Measurements from ENCODE around the gene LMF2.

The LMF2 gene

GRCh38 chr22:50464451-50464850 is 43.1 kb downstream of the LMF2 start:
- peaks cover 74 to 88% of the 10 kb centered on the region in 2 experiments for H3K36me3 ChIP-seq (ENCODE audit: control insufficient read depth in 1 of 2, insufficient read depth in 2 of 2, low read depth in 1 of 2, low read length in 2 of 2)
- no peak for DNase-seq
- H2BK12ac ChIP-seq (ENCODE audit: low read length in 2 of 2), result no peak overlapping the region
- H2BK120ac ChIP-seq (ENCODE audit: low read depth, low read length), result no peak overlapping the region
- H2BK15ac ChIP-seq (ENCODE audit: low read depth, poor library complexity, severe bottlenecking), result no peak overlapping the region
- H3K27me3 ChIP-seq (ENCODE audit: control insufficient read depth in 1 of 2, insufficient read depth in 1 of 2, low read length in 2 of 2), result no peaks in the 10 kb centered on the region
- 97% methylated on average over 24 of the region's 24 CpGs for WGBS
- H4K8ac ChIP-seq (ENCODE audit: low read length), result no peak overlapping the region
- no peak overlapping the region for H3K18ac ChIP-seq (ENCODE audit: low read depth in 1 of 2, low read length in 2 of 2)
- H3K4ac ChIP-seq (ENCODE audit: low read depth in 1 of 2, low read length in 2 of 2), result no peak overlapping the region
- no peak overlapping the region for H3K4me2 ChIP-seq (ENCODE audit: low read length, poor library complexity, severe bottlenecking)
- no peak overlapping the region for H2AK5ac ChIP-seq (ENCODE audit: low read length, severe bottlenecking)
- H2BK5ac ChIP-seq (ENCODE audit: low read depth, low read length, poor library complexity, severe bottlenecking), result no peak overlapping the region
- H2AFZ ChIP-seq (ENCODE audit: low read depth, low read length), result no peak overlapping the region
- no peaks in the 10 kb centered on the region for H3K9me3 ChIP-seq (ENCODE audit: control insufficient read depth, low read length)
- H3K14ac ChIP-seq (ENCODE audit: low read length in 2 of 2), result no peak overlapping the region
- no peak overlapping the region for H4K91ac ChIP-seq (ENCODE audit: low read length)
- H3K23ac ChIP-seq (ENCODE audit: low read length in 2 of 2), result no peak overlapping the region
- H3K4me1 ChIP-seq (ENCODE audit: control insufficient read depth, insufficient read depth, low read depth, low read length), result peaks cover 15% of the 10 kb centered on the region
- peaks cover 52% of the 10 kb centered on the region for H3K79me1 ChIP-seq (replicated peaks; ENCODE audit: low read length, poor library complexity, severe bottlenecking)
- no peak overlapping the region for H3K4me3 ChIP-seq (ENCODE audit: insufficient read depth in 1 of 2, low read depth in 1 of 2, low read length in 2 of 2)
- H3K27ac ChIP-seq (ENCODE audit: low read length, poor library complexity, severe bottlenecking), result no peak overlapping the region
- H3K9ac ChIP-seq (ENCODE audit: low read length), result no peak overlapping the region

GRCh38 chr22:50463188-50463900 is 44.2 kb downstream of the LMF2 start:
- no peak overlapping the region for H2AFZ ChIP-seq (ENCODE audit: low read depth, low read length)
- H3K4me3 ChIP-seq (ENCODE audit: insufficient read depth in 1 of 2, low read depth in 1 of 2, low read length in 2 of 2), result no peak overlapping the region
- no peak for DNase-seq
- no peak overlapping the region for H2BK120ac ChIP-seq (ENCODE audit: low read depth, low read length)
- no peak overlapping the region for H3K14ac ChIP-seq (ENCODE audit: low read length in 2 of 2)
- no peak overlapping the region for H3K4ac ChIP-seq (ENCODE audit: low read depth in 1 of 2, low read length in 2 of 2)
- peaks cover 85 to 99% of the 10 kb centered on the region in 2 experiments for H3K36me3 ChIP-seq (ENCODE audit: control insufficient read depth in 1 of 2, insufficient read depth in 2 of 2, low read depth in 1 of 2, low read length in 2 of 2)
- no peak overlapping the region for H2BK12ac ChIP-seq (ENCODE audit: low read length in 2 of 2)
- no peak overlapping the region for H4K8ac ChIP-seq (ENCODE audit: low read length)
- no peaks in the 10 kb centered on the region for H3K27me3 ChIP-seq (ENCODE audit: control insufficient read depth in 1 of 2, insufficient read depth in 1 of 2, low read length in 2 of 2)
- no peak overlapping the region for H3K23ac ChIP-seq (ENCODE audit: low read length in 2 of 2)
- no peak overlapping the region for H3K27ac ChIP-seq (ENCODE audit: low read length, poor library complexity, severe bottlenecking)
- no peak overlapping the region for H2BK5ac ChIP-seq (ENCODE audit: low read depth, low read length, poor library complexity, severe bottlenecking)
- WGBS, result 96% methylated on average over 28 of the region's 28 CpGs
- H3K4me1 ChIP-seq (ENCODE audit: control insufficient read depth, insufficient read depth, low read depth, low read length), result peaks cover 8% of the 10 kb centered on the region
- no peak overlapping the region for H3K4me2 ChIP-seq (ENCODE audit: low read length, poor library complexity, severe bottlenecking)
- no peak overlapping the region for H4K91ac ChIP-seq (ENCODE audit: low read length)
- H3K79me1 ChIP-seq (replicated peaks; ENCODE audit: low read length, poor library complexity, severe bottlenecking), result peaks cover 53% of the 10 kb centered on the region
- no peak overlapping the region for H3K9ac ChIP-seq (ENCODE audit: low read length)
- H2BK15ac ChIP-seq (ENCODE audit: low read depth, poor library complexity, severe bottlenecking), result no peak overlapping the region
- H3K9me3 ChIP-seq (ENCODE audit: control insufficient read depth, low read length), result no peaks in the 10 kb centered on the region
- H3K18ac ChIP-seq (ENCODE audit: low read depth in 1 of 2, low read length in 2 of 2), result no peak overlapping the region
- H2AK5ac ChIP-seq (ENCODE audit: low read length, severe bottlenecking), result no peak overlapping the region

DNA sequence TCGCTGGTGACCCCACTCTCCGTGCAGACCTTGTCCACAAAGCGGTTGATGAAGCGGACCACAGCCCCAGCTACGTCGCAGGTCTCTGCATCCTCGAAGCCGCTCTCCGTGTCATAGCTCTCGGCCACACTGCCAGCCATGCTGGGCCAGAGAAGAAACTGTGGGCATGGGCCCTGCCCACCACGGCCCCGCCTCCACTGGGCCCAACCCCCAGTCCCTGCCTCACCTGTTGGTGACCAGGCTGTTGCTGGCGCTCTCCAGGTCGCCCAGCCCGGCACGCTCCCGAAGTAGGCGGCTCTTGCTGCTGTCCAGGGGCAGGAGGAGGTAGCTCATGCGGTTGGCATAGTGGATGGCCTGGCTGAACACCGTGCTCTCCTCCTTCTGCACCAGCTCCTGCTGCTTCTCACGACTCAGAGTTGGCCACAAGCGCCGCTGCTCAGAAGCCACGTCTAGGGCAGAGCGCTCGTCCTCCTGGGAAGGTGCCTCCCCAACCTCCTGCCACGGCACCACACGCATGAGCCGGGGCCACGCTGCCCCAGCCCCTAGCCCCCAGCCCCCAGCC is 45.4 kb downstream of the LMF2 start:
- H3K9me3 ChIP-seq (ENCODE audit: control insufficient read depth, low read length), result no peaks in the 10 kb centered on the region
- no peak overlapping the region for H2AK5ac ChIP-seq (ENCODE audit: low read length, severe bottlenecking)
- no peak overlapping the region for H2BK5ac ChIP-seq (ENCODE audit: low read depth, low read length, poor library complexity, severe bottlenecking)
- H2BK120ac ChIP-seq (ENCODE audit: low read depth, low read length), result no peak overlapping the region
- H3K9ac ChIP-seq (ENCODE audit: low read length), result no peak overlapping the region
- no peak overlapping the region for H2BK12ac ChIP-seq (ENCODE audit: low read length in 2 of 2)
- 94% methylated on average over 30 of the region's 30 CpGs for WGBS
- H3K27ac ChIP-seq (ENCODE audit: low read length, poor library complexity, severe bottlenecking), result no peak overlapping the region
- H3K18ac ChIP-seq (ENCODE audit: low read depth in 1 of 2, low read length in 2 of 2), result no peak overlapping the region
- H3K36me3 ChIP-seq (ENCODE audit: control insufficient read depth in 1 of 2, insufficient read depth in 2 of 2, low read depth in 1 of 2, low read length in 2 of 2), result peaks cover 91 to 98% of the 10 kb centered on the region in 2 experiments
- no peak overlapping the region for H2BK15ac ChIP-seq (ENCODE audit: low read depth, poor library complexity, severe bottlenecking)
- DNase-seq, result no peak
- no peak overlapping the region for H3K4ac ChIP-seq (ENCODE audit: low read depth in 1 of 2, low read length in 2 of 2)
- no peak overlapping the region for H3K4me2 ChIP-seq (ENCODE audit: low read length, poor library complexity, severe bottlenecking)
- no peaks in the 10 kb centered on the region for H3K27me3 ChIP-seq (ENCODE audit: control insufficient read depth in 1 of 2, insufficient read depth in 1 of 2, low read length in 2 of 2)
- H2AFZ ChIP-seq (ENCODE audit: low read depth, low read length), result no peak overlapping the region
- no peak overlapping the region for H3K14ac ChIP-seq (ENCODE audit: low read length in 2 of 2)
- H3K4me3 ChIP-seq (ENCODE audit: insufficient read depth in 1 of 2, low read depth in 1 of 2, low read length in 2 of 2), result no peak overlapping the region
- peaks cover 1% of the 10 kb centered on the region for H3K4me1 ChIP-seq (ENCODE audit: control insufficient read depth, insufficient read depth, low read depth, low read length)
- peaks cover 48% of the 10 kb centered on the region for H3K79me1 ChIP-seq (replicated peaks; ENCODE audit: low read length, poor library complexity, severe bottlenecking)
- no peak overlapping the region for H3K23ac ChIP-seq (ENCODE audit: low read length in 2 of 2)
- H4K91ac ChIP-seq (ENCODE audit: low read length), result no peak overlapping the region
- H4K8ac ChIP-seq (ENCODE audit: low read length), result no peak overlapping the region

GRCh38 chr22:50461536-50461935 is 46.0 kb downstream of the LMF2 start:
- H3K27ac ChIP-seq (ENCODE audit: low read length, poor library complexity, severe bottlenecking), result no peak overlapping the region
- H3K27me3 ChIP-seq (ENCODE audit: control insufficient read depth in 1 of 2, insufficient read depth in 1 of 2, low read length in 2 of 2), result no peaks in the 10 kb centered on the region
- no peaks in the 10 kb centered on the region for H3K9me3 ChIP-seq (ENCODE audit: control insufficient read depth, low read length)
- no peak overlapping the region for H3K4ac ChIP-seq (ENCODE audit: low read depth in 1 of 2, low read length in 2 of 2)
- no peak overlapping the region for H2AK5ac ChIP-seq (ENCODE audit: low read length, severe bottlenecking)
- no peak overlapping the region for H2BK120ac ChIP-seq (ENCODE audit: low read depth, low read length)
- H2BK5ac ChIP-seq (ENCODE audit: low read depth, low read length, poor library complexity, severe bottlenecking), result no peak overlapping the region
- DNase-seq, result no peak
- H3K9ac ChIP-seq (ENCODE audit: low read length), result no peak overlapping the region
- no peak overlapping the region for H3K18ac ChIP-seq (ENCODE audit: low read depth in 1 of 2, low read length in 2 of 2)
- H3K14ac ChIP-seq (ENCODE audit: low read length in 2 of 2), result no peak overlapping the region
- H3K4me1 ChIP-seq (ENCODE audit: control insufficient read depth, insufficient read depth, low read depth, low read length), result no peaks in the 10 kb centered on the region
- WGBS, result 97% methylated on average over 26 of the region's 26 CpGs
- peaks cover 43% of the 10 kb centered on the region for H3K79me1 ChIP-seq (replicated peaks; ENCODE audit: low read length, poor library complexity, severe bottlenecking)
- H4K8ac ChIP-seq (ENCODE audit: low read length), result no peak overlapping the region
- no peak overlapping the region for H3K23ac ChIP-seq (ENCODE audit: low read length in 2 of 2)
- H3K36me3 ChIP-seq (ENCODE audit: control insufficient read depth in 1 of 2, insufficient read depth in 2 of 2, low read depth in 1 of 2, low read length in 2 of 2), result peaks cover 91 to 98% of the 10 kb centered on the region in 2 experiments
- H3K4me3 ChIP-seq (ENCODE audit: insufficient read depth in 1 of 2, low read depth in 1 of 2, low read length in 2 of 2), result no peak overlapping the region
- no peak overlapping the region for H2BK15ac ChIP-seq (ENCODE audit: low read depth, poor library complexity, severe bottlenecking)
- H4K91ac ChIP-seq (ENCODE audit: low read length), result no peak overlapping the region
- no peak overlapping the region for H2AFZ ChIP-seq (ENCODE audit: low read depth, low read length)
- no peak overlapping the region for H3K4me2 ChIP-seq (ENCODE audit: low read length, poor library complexity, severe bottlenecking)
- H2BK12ac ChIP-seq (ENCODE audit: low read length in 2 of 2), result no peak overlapping the region

Measured in mesenchymal stem cell (in vitro differentiated cells and primary cell).